HepG2 (cell line): Measurements from ENCODE around the gene NEAT1. TPM values are rescaled to one million over a fixed set of nuclear protein-coding genes. Genes with fewer than 3 reads are reported as not detected.
A peak's percentile ranks its signal among the peaks of the same experiment; 100 is the strongest.

ENCODE experiments used
- DR1 ChIP-seq: sonication (generic); formaldehyde crosslinking; IDR thresholded peaks from 2 replicates; pipeline ENCODE4 v1.8.0; 2021; ENCODE audit warnings: mild to moderate bottlenecking, missing genetic modification reagents, inconsistent platforms
- E2F2 ChIP-seq: sonication (generic); formaldehyde crosslinking; IDR thresholded peaks from 2 replicates; pipeline ENCODE4 v1.4.0; 2020; ENCODE audit warnings: missing genetic modification reagents, borderline replicate concordance
- FOXJ3 ChIP-seq: sonication (generic); formaldehyde crosslinking; IDR thresholded peaks from 2 replicates; pipeline ENCODE4 v1.4.0; 2020; ENCODE audit warnings: missing genetic modification reagents, mild to moderate bottlenecking, borderline replicate concordance
- HDAC6 ChIP-seq: fragments of 200-600 bp; sonication (generic); IDR thresholded peaks from 2 replicates; pipeline ENCODE4 v1.7.0; 2017; ENCODE audit warnings: mild to moderate bottlenecking, antibody characterized with exemption, low read length, low read depth
- HNRNPH1 ChIP-seq: fragments of 200-400 bp; formaldehyde crosslinking; optimal IDR thresholded peaks from 2 replicates; pipeline ENCODE3; 2017; ENCODE audit warnings: mild to moderate bottlenecking, low read depth, low read length
- MTF1 ChIP-seq: sonication (generic); formaldehyde crosslinking; IDR thresholded peaks from 2 replicates; pipeline ENCODE4 v1.5.0; 2020; ENCODE audit warnings: missing genetic modification reagents
- NCOA1 ChIP-seq: sonication (generic); formaldehyde crosslinking; IDR thresholded peaks from 2 replicates; pipeline ENCODE4 v1.9.0; 2021; ENCODE audit warnings: missing genetic modification reagents
- SCMH1 ChIP-seq: sonication (generic); formaldehyde crosslinking; IDR thresholded peaks from 2 replicates; pipeline ENCODE4 v1.9.0; 2021; ENCODE audit warnings: missing genetic modification reagents, mild to moderate bottlenecking, borderline replicate concordance
- ZBTB40 ChIP-seq, 2 experiments: fragments of 450-650 bp in 1 of 2; sonication (generic) in 1 of 2; formaldehyde crosslinking in 1 of 2; IDR thresholded peaks; 2 replicates each; pipeline versions ENCODE4 v1.6.1 to v1.8.0; 2016 to 2022; ENCODE audit warnings: antibody characterized with exemption in 1 of 2, mild to moderate bottlenecking in 1 of 2, missing genetic modification reagents in 1 of 2
- ZNF10 ChIP-seq: sonication (generic); formaldehyde crosslinking; IDR thresholded peaks from 2 replicates; pipeline ENCODE4 v1.4.0; 2020; ENCODE audit warnings: mild to moderate bottlenecking, low read depth, missing genetic modification reagents, borderline replicate concordance
- ZNF138 ChIP-seq: sonication (generic); formaldehyde crosslinking; IDR thresholded peaks from 2 replicates; pipeline ENCODE4 v1.5.0; 2020; ENCODE audit warnings: mild to moderate bottlenecking, low read depth, missing genetic modification reagents
- ZNF34 ChIP-seq: sonication (generic); formaldehyde crosslinking; IDR thresholded peaks from 2 replicates; pipeline ENCODE4 v1.4.0; 2020; ENCODE audit warnings: mild to moderate bottlenecking, missing genetic modification reagents, borderline replicate concordance
- ZNF615 ChIP-seq: sonication (generic); formaldehyde crosslinking; IDR thresholded peaks from 2 replicates; pipeline ENCODE4 v1.5.0; 2020; ENCODE audit warnings: mild to moderate bottlenecking, missing genetic modification reagents, borderline replicate concordance
- polyA plus RNA-seq, 8 experiments: library from polyadenylated mRNA; depleted of rRNA in 3 of 8; stranded (reverse) in 7 of 8; unstranded in 1 of 8; fragments of >200 nt; fragmentation: Illumina TruSeq in 4 of 8; extraction: Trizol in 4 of 8; gene quantifications; 2 replicates each; pipeline versions ENCODE4 v1.2.1 to v1.2.3, GENCODE V29; 2011 to 2016; ENCODE audit warnings: low read depth in 4 of 8, missing spikeins in 1 of 8, mixed read lengths in 1 of 8; ENCODE audit not compliant: insufficient read depth in 1 of 8
- total RNA-seq, 5 experiments: library from RNA; depleted of rRNA; stranded (reverse); fragments of >200 nt; fragmentation: Illumina TruSeq; extraction: Trizol; gene quantifications; 2 replicates each; pipeline ENCODE4 v1.2.3, GENCODE V29; 2016; ENCODE audit warnings: low read depth in 1 of 5
- TF ChIP-seq, protein P1 (sequence below): sonication (generic); formaldehyde crosslinking; conservative IDR thresholded peaks from 2 replicates; pipeline ENCODE4 v1.8.1; 2023; ENCODE audit warnings: missing genetic modification reagents

The NEAT1 gene
- total and polyA plus RNA-seq, 2 of the 13 experiments (the other 11 are each of a cell fraction or from before 2014, with no cell fraction given) = 20.5 to 41.2 TPM

DNA sequence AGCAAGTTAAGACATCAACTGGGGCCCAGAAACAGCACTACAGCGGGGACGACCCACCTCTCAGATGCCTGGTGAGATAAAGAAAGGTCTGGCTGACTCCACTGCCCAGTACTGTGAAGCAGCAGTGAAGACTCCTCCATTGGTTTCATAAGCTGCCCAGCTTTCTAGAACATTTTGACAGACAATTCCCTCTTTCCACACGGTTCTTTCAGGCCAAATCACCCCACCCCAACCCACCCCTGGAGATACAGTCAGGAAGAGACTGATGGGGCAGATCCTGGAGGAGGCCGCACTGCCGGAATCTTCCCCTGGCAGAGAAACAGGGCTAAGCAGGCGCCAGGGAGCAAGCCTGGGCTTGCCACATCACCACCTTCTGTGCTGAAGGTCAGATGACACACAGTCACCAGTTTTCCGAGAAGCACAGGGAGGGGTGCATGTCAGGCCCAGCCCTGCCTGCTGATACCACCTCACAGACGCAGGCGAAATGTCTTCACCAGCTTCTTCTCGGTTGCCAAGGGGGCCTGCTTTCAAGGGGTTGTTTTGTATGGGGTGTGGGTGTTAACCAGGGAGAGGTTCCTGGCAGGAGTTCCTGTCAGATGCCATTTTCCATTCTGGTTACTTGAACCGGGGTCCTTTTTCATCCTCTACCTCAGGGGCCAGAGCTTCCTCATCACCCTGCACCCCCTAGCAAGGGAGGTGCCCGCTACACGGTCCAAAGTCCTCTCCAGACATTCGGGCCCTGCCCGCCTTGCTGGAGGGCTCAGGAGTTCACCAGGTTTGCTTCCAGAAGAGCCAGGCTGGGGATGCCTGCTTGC lies 1.4 kb upstream of the NEAT1 start (continued):
- no peak for TF ChIP-seq ZBTB40 (IDR thresholded peaks at IDR 0.05)
- peak; percentile 40; the same call in 1 of the 2 replicates for TF ChIP-seq ZBTB40 (CRISPR knock-in tag; IDR thresholded peaks at IDR 0.05)
- no peak for TF ChIP-seq E2F2
- TF ChIP-seq ZNF138 (CRISPR knock-in tag) = no peak
- no peak for TF ChIP-seq NCOA1 (CRISPR knock-in tag)
- TF ChIP-seq ZNF10 (CRISPR knock-in tag) = no peak
- no peak for TF ChIP-seq ZNF615 (CRISPR knock-in tag)
- TF ChIP-seq, protein P1, sequence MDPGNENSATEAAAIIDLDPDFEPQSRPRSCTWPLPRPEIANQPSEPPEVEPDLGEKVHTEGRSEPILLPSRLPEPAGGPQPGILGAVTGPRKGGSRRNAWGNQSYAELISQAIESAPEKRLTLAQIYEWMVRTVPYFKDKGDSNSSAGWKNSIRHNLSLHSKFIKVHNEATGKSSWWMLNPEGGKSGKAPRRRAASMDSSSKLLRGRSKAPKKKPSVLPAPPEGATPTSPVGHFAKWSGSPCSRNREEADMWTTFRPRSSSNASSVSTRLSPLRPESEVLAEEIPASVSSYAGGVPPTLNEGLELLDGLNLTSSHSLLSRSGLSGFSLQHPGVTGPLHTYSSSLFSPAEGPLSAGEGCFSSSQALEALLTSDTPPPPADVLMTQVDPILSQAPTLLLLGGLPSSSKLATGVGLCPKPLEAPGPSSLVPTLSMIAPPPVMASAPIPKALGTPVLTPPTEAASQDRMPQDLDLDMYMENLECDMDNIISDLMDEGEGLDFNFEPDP = no peak
- TF ChIP-seq ZNF34 = no peak
- no peak for TF ChIP-seq MTF1 (CRISPR knock-in tag)
- no peak for TF ChIP-seq HDAC6
- no peak for TF ChIP-seq SCMH1 (CRISPR knock-in tag)
- TF ChIP-seq FOXJ3 (CRISPR knock-in tag) = peak; percentile 46; the same call in 1 of the 2 replicates
- peak; percentile 22; the same call in 1 of the 2 replicates for TF ChIP-seq DR1
- TF ChIP-seq HNRNPH1 = no peak
